GM19193 (cell line): ENCODE measurements around the gene SPATA46.

Source experiments
- POLR2A ChIP-seq: IDR thresholded peaks from 4 replicates; pipeline ENCODE4 v1.6.1; 2011; ENCODE audit not compliant: insufficient read depth, insufficient read length; ENCODE audit errors: extremely low read depth

SPATA46 gene

DNA sequence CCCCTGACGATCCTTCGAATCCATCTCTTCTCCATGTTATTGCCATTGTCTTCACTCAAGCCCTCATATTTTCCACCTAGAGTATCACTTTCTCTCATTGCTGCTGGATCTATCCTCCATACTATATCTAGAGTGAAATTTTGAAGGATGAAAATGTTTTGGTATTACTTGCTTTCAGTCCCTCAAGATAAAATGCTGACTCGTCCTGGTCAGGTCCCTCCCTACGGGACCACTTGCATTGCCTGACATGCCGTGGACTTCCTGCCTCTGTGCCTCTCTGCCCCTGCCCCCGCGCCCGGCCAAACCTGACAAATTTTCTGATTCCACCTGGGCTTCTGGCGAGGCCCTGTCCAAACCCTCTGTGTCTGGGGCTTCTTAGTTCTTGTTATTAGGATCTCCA, 23.6 kb downstream of the SPATA46 start:
- TF ChIP-seq POLR2A, result no peak

DNA sequence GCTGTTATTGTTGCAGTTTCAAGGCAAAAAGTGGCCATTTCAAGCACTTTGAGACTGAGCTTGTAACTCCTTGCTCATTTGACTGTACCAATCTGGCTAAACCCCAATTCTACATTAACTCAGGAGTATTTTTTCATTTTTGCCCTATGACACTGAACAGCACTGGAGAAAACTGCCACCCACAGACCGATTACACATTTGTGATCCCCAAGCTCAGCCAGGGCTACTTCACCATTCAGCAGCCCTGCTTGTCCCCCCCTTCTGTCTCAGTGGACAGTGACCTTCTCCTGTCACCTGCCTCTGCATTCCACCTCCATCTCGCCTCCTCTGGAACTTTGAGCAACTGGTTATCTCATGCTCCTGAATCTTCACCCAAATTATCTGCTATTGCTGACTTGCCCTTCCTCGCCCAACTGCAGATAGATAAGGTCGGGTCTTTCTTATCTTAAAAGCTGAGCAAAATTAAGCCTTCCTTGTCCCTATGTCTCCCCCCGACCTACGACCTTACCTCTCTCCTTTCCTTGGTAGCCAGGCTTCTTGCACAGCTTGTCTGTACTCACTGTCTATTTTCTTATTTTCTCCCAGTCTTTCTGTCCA, 25.3 kb downstream of the SPATA46 start:
- TF ChIP-seq POLR2A, result no peak

GRCh38 chr1:162349635-162350330, 26.9 kb downstream of the SPATA46 start:
- no peak for TF ChIP-seq POLR2A

DNA sequence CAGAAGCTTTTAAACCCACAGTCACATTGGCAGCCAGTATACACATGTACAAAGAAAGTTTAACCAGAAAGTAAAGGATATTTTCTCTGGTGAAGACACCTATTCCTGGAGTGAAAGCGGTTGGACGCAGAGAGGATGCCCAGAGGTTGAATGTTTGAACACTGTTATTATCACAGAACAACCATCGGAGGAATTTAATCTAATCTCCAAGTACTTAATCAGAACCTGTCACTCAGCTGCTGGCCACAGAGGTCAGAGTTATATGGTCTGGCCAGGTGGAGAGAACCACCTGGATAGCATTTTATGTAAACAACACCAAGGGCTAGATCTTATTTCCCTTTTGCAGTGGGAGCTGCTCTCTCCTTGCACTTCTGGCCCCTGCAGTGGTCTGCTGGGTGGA, 29.4 kb downstream of the SPATA46 start:
- no peak for TF ChIP-seq POLR2A

DNA sequence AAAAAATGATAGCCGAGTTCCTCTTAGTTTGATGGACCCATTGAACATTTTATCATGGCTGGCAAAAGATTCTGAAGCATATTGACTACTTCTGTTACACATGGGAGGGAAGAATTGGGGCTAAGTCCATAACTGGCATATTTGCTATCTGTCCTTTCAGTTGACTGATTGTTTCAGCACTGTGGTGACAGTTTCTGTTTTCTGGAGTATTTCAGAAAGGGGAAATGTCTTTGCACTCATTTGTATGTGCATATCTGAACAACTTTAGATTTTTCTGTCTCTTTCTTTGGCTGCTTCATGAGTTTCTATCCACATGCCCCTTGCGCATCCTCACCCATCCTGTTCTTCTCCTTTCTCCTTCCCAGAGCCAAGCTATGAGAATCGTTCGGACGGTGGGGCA, 33.2 kb downstream of the SPATA46 start:
- TF ChIP-seq POLR2A, result no peak

DNA sequence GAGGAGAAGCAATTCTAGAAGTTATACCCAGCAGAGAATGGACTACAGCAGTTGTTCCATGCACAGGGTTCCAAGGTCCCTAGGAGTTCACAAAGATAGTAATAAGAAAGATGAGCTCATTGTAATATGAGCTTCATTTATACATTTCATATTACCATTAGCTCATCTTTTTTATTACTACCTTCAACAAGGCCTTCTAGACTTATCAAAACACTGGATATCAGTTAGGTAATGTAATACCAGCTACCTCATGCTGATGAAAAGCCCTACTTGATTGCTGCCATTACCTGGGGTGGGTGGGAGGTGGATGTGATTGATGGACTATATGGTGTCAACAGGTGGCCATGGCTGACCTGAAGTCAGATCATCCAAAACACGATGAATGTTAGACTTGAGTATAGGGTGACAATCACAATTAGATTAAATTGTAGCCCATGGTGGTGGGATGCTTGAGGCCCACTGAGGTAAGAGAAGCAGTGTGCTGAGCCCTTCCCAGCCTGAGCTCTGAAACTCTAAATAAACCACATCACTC, 34.1 kb downstream of the SPATA46 start:
- TF ChIP-seq POLR2A, result no peak

DNA sequence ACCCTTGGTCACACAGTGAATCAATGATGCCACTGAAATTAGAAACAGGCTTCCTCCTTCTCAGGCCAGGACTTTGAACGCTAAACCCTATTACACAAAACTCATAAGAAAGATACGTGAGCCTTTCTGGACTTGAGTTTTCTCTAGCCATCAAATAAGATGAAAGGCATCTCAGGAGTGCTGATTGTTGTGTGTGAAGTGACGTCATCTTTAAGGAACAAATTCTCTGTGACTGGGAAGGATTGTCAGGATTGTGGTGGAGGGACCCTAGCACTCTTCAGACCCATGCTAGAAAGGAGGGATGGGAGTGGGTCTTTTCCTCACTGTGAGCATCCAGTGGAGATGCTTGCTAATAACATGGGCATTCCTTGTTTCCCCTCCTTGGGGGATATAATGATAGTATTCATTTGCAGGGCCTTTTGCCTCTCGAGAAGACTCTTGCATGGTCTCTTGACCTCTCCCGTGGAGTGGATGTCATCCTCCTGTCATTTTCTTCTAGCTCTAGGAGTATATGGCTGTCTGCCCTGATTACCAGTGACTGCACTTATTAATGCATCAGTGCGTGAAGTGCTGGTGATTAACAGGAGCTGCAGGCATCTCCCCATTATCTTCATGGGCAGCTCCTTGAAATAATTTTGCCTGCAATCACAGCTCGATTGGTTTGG, 39.9 kb downstream of the SPATA46 start:
- TF ChIP-seq POLR2A, result no peak

GRCh38 chr1:162335126-162335525, 41.5 kb downstream of the SPATA46 start:
- TF ChIP-seq POLR2A, result no peak

GRCh38 chr1:162333991-162334390, 42.7 kb downstream of the SPATA46 start:
- no peak for TF ChIP-seq POLR2A

- TF ChIP-seq POLR2A, result no peak
Observed at GRCh38 chr1:162329826-162330225, 46.8 kb downstream of the SPATA46 start.

DNA sequence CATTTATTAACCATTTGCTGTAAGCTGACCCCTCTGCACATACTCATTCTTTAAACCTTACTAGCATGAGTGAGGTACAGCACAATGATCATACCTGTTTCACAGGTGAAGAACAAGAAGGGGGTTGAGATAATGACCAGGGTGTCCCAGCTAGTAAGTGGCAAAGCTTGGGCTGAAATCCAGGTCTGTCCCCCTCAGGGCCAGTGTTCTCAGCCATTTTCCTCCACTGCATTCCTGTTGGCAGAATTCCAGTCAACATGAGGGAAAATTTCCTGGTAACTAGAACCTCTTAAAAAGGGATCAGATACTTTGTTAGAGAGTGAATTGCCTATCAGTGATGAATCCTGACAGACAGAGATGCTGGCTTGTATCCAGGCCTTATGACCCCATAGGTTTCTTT, 48.1 kb downstream of the SPATA46 start:
- no peak for TF ChIP-seq POLR2A

DNA sequence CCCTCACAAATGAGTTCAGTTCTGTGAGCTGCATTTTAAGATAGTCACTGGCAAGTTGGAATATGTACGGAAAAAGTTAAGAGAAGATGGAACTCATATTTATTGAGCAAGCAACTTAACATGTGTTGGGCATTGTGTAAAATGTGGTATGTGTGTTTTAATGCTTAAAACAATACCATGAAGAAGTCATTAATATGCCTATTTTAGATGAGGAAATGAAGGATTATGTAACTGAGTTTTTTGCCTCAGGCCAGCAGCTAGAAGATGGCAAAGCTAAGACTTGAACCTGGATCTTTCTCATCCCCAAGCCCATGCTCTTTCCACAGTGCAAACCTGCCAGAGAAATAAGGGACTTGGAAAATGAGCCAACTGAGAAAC, 48.9 kb downstream of the SPATA46 start:
- TF ChIP-seq POLR2A, result no peak

- TF ChIP-seq POLR2A, result no peak
Observed at GRCh38 chr1:162327144-162327787, 49.4 kb downstream of the SPATA46 start.

DNA sequence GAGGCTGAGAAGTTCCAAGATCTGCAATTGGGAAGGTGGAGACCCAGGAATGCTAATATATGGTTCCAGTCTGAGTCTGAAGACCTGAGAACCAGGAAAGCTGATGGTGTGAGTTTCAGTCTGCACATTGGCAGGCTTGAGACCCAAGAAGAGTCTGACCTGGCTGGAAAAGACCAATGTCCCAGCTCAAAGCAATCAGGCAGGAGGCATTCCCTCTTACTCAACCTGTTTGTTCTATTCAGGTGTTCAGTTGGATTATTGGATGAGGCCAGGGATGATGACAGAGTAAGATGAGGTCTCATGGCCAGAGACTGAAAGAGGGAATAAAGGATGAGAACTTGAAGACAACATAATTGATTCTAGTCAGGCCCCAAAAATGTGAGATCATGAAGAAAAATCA, 50.1 kb downstream of the SPATA46 start:
- TF ChIP-seq POLR2A, result no peak

DNA sequence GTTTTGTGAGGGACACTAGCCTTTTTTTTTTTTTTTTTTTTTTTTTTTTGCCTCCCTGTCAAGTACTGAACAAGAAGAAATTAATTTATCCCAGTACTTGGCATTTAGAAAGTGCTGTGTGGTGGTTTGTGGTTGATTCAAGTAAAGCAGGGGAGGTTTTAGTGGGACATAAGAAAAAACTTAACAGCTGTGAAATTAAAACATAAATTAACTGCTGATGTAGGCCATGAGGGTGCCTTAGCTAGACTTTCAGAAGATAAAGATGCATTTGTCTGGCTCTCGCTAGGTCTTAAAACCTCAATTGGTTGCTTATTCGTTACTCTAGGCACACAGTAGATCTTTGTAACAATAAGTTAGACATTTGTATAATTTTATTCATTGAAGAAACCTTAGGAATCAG, 52.3 kb downstream of the SPATA46 start:
- no peak for TF ChIP-seq POLR2A
